WTC11 (cell line): Measurements from ENCODE around the gene MGAT4A. TPM values are rescaled to one million over a fixed set of nuclear protein-coding genes. Genes with fewer than 3 reads are reported as not detected.

Source experiments
- ATAC-seq: fragments of 200-7000 bp; cut with Tn5 transposase; 2 replicates; pipeline ENCODE4 v1.10.0; 2021; ENCODE audit warnings: mild to moderate bottlenecking, moderate library complexity
- CTCF ChIA-PET: fragments of 300-600 bp; sonication (Branson Sonifier 250); formaldehyde crosslinking; loops from one replicate; lab custom pipeline; 2021; ENCODE audit warnings: antibody characterized with exemption; lab: Charles Lee
- POLR2A ChIA-PET: fragments of 350-600 bp; sonication (Branson Sonifier 250); formaldehyde crosslinking; loops from one replicate; lab custom pipeline; 2021; ENCODE audit warnings: antibody characterized with exemption; lab: Charles Lee
- DNase-seq: peaks from one replicate; pipeline ENCODE4 v3.0.0; 2021; ENCODE audit warnings: low spot score
- H3K27ac Mint-ChIP-seq: 2 replicates; pipeline ENCODE4 v1.8.0; 2021; ENCODE audit warnings: mixed read lengths
- H3K27me3 Mint-ChIP-seq: 2 replicates; pipeline ENCODE4 v1.8.0; 2021; ENCODE audit warnings: low read depth, mild to moderate bottlenecking, moderate library complexity, mixed read lengths
- H3K36me3 Mint-ChIP-seq: 2 replicates; pipeline ENCODE4 v1.8.0; 2021; ENCODE audit warnings: mixed read lengths
- H3K4me1 Mint-ChIP-seq: 2 replicates; pipeline ENCODE4 v1.8.0; 2022; ENCODE audit warnings: mixed read lengths
- H3K4me3 Mint-ChIP-seq: 2 replicates; pipeline ENCODE4 v1.8.0; 2021; ENCODE audit warnings: mild to moderate bottlenecking, moderate library complexity, mixed read lengths
- H3K9me3 Mint-ChIP-seq: 2 replicates; pipeline ENCODE4 v1.8.0; 2021; ENCODE audit warnings: mixed read lengths
- E2F5 ChIP-seq: sonication (generic); formaldehyde crosslinking; IDR thresholded peaks from 2 replicates; pipeline ENCODE4 v1.8.1; 2022; ENCODE audit warnings: mild to moderate bottlenecking, moderate library complexity, missing genetic modification reagents
- FOXP1 ChIP-seq: sonication (generic); formaldehyde crosslinking; IDR thresholded peaks from 2 replicates; pipeline ENCODE4 v1.8.0; 2022; ENCODE audit warnings: missing genetic modification reagents, mild to moderate bottlenecking, moderate library complexity, borderline replicate concordance
- HMGA2 ChIP-seq: fragments of 250-450 bp; sonication (Bioruptor Pico); IDR thresholded peaks from 2 replicates; pipeline ENCODE4 v1.4.0; 2021; ENCODE audit warnings: mild to moderate bottlenecking, moderate library complexity
- MXD4 ChIP-seq: fragments of 250-450 bp; sonication (Bioruptor Pico); IDR thresholded peaks from 2 replicates; pipeline ENCODE4 v1.8.0; 2021; ENCODE audit warnings: mild to moderate bottlenecking, moderate library complexity, borderline replicate concordance
- NR2C2 ChIP-seq: sonication (generic); formaldehyde crosslinking; IDR thresholded peaks from 2 replicates; pipeline ENCODE4 v1.8.0; 2022; ENCODE audit warnings: mild to moderate bottlenecking, missing genetic modification reagents
- SMAD3 ChIP-seq: sonication (generic); formaldehyde crosslinking; IDR thresholded peaks from 2 replicates; pipeline ENCODE4 v1.8.0; 2022; ENCODE audit warnings: missing genetic modification reagents, mild to moderate bottlenecking, borderline replicate concordance
- TCF7 ChIP-seq: sonication (generic); formaldehyde crosslinking; IDR thresholded peaks from 2 replicates; pipeline ENCODE4 v1.8.0; 2022; ENCODE audit warnings: mild to moderate bottlenecking, low read depth, missing genetic modification reagents, moderate library complexity
- TP53 ChIP-seq: sonication (generic); formaldehyde crosslinking; IDR thresholded peaks from 2 replicates; pipeline ENCODE4 v1.8.1; 2023; ENCODE audit warnings: mild to moderate bottlenecking, missing genetic modification reagents
- ZNF317 ChIP-seq: sonication (generic); formaldehyde crosslinking; IDR thresholded peaks from 2 replicates; pipeline ENCODE4 v1.8.1; 2023; ENCODE audit warnings: low read depth, mild to moderate bottlenecking, moderate library complexity, missing genetic modification reagents, borderline replicate concordance
- ZNF416 ChIP-seq: fragments of 250-450 bp; sonication (Bioruptor Pico); IDR thresholded peaks from 2 replicates; pipeline ENCODE4 v1.9.0; 2021; ENCODE audit warnings: mild to moderate bottlenecking, inconsistent platforms
- ZNF512 ChIP-seq: sonication (generic); formaldehyde crosslinking; IDR thresholded peaks from 2 replicates; pipeline ENCODE4 v1.8.1; 2022; ENCODE audit warnings: missing genetic modification reagents, borderline replicate concordance
- ZNF671 ChIP-seq: fragments of 250-450 bp; sonication (Bioruptor Pico); IDR thresholded peaks from 2 replicates; pipeline ENCODE4 v1.8.0; 2021; ENCODE audit warnings: mild to moderate bottlenecking
- total RNA-seq: library from RNA; stranded (reverse); gene quantifications from 3 replicates; pipeline ENCODE4 v1.2.3, GENCODE V29; 2021
- TF ChIP-seq, protein P1 (sequence below): sonication (generic); formaldehyde crosslinking; IDR thresholded peaks from 2 replicates; pipeline ENCODE4 v1.8.0; 2022; ENCODE audit warnings: mild to moderate bottlenecking, missing genetic modification reagents
- TF ChIP-seq, protein P2 (sequence below): sonication (generic); formaldehyde crosslinking; IDR thresholded peaks from 2 replicates; pipeline ENCODE4 v1.8.1; 2022; ENCODE audit warnings: low read depth, missing genetic modification reagents, borderline replicate concordance
- TF ChIP-seq, protein P3 (sequence below): sonication (generic); formaldehyde crosslinking; IDR thresholded peaks from 2 replicates; pipeline ENCODE4 v1.8.1; 2023; ENCODE audit warnings: mild to moderate bottlenecking, missing genetic modification reagents, moderate library complexity
- TF ChIP-seq, protein P4 (sequence below): sonication (generic); formaldehyde crosslinking; IDR thresholded peaks from 2 replicates; pipeline ENCODE4 v1.8.1; 2022; ENCODE audit warnings: low read depth, mild to moderate bottlenecking, moderate library complexity, missing genetic modification reagents, borderline replicate concordance
- TF ChIP-seq, protein P5 (sequence below): sonication (generic); formaldehyde crosslinking; IDR thresholded peaks from 2 replicates; pipeline ENCODE4 v1.8.0; 2023; ENCODE audit warnings: missing genetic modification reagents, mild to moderate bottlenecking, borderline replicate concordance

The MGAT4A gene
- total RNA-seq, 1 experiment from 2014 or later, result 6.7 TPM

DNA sequence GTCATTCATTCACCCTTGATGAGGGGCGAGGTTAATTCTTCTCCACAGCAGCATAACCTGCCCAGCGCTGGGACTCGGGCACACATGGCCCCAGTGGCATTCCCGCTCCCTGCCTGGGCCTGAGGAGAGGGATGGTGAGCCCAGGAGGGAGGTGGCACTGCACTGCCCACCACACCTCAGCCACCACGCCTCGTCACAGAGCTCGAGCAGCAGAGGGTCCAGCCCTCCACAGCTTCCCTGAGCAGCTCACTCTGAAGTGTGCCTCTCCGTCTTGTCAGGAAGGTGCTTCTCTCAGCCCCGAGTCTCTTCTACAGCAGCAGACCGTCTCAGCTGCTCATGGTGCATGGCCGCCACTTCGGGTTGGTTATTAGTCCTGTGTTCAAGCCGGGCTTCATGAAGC, 157.5 kb downstream of the MGAT4A start:
- TF ChIP-seq ZNF416 (CRISPR knock-in tag) (no peak), NR2C2 (CRISPR knock-in tag) (no peak)
- TF ChIP-seq, protein P1, sequence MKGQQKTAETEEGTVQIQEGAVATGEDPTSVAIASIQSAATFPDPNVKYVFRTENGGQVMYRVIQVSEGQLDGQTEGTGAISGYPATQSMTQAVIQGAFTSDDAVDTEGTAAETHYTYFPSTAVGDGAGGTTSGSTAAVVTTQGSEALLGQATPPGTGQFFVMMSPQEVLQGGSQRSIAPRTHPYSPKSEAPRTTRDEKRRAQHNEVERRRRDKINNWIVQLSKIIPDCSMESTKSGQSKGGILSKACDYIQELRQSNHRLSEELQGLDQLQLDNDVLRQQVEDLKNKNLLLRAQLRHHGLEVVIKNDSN (CRISPR knock-in tag), result no peak
- TF ChIP-seq, protein P2, sequence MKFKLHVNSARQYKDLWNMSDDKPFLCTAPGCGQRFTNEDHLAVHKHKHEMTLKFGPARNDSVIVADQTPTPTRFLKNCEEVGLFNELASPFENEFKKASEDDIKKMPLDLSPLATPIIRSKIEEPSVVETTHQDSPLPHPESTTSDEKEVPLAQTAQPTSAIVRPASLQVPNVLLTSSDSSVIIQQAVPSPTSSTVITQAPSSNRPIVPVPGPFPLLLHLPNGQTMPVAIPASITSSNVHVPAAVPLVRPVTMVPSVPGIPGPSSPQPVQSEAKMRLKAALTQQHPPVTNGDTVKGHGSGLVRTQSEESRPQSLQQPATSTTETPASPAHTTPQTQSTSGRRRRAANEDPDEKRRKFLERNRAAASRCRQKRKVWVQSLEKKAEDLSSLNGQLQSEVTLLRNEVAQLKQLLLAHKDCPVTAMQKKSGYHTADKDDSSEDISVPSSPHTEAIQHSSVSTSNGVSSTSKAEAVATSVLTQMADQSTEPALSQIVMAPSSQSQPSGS (CRISPR knock-in tag), result no peak
- TF ChIP-seq, protein P3, sequence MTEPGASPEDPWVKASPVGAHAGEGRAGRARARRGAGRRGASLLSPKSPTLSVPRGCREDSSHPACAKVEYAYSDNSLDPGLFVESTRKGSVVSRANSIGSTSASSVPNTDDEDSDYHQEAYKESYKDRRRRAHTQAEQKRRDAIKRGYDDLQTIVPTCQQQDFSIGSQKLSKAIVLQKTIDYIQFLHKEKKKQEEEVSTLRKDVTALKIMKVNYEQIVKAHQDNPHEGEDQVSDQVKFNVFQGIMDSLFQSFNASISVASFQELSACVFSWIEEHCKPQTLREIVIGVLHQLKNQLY (CRISPR knock-in tag), result no peak
- no peak overlapping the region for H3K4me3 Mint-ChIP-seq
- ChIA-PET POLR2A (interaction anchor here (0.6 kb wide), 1 partner anchor 128 kb away, joined by 5 read pairs; no protein-coding TSS in a partner anchor), CTCF (no interaction called here)
- no peaks in the 10 kb centered on the region for H3K4me1 Mint-ChIP-seq
- H3K36me3 Mint-ChIP-seq, result peaks cover 28% of the 10 kb centered on the region
- no peak for ATAC-seq
- no peak for DNase-seq
- no peak overlapping the region for H3K27ac Mint-ChIP-seq
- no peaks in the 10 kb centered on the region for H3K9me3 Mint-ChIP-seq
- H3K27me3 Mint-ChIP-seq, result no peaks in the 10 kb centered on the region

DNA sequence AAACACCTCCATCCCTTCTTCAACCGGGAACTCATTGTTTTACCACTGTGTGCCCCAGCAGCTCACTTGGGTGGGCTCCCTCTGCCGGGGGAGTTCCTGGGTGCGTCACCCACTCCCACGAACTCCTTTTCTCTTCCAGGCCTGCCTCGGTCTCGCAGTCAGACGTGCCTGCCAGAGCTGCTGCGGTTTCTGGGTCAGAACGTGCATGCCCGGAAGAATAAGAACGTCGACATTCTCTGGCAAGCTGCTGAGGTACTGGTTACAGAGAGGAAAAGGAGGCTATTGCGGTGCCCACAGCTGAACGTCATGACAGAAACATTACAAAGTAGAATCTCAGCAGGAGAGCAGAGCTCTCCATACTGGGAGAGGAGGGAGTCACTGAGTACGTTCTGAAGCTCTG, 158.3 kb downstream of the MGAT4A start:
- no peak overlapping the region for H3K4me3 Mint-ChIP-seq
- no peak for TF ChIP-seq FOXP1 (CRISPR knock-in tag)
- TF ChIP-seq, protein P4, sequence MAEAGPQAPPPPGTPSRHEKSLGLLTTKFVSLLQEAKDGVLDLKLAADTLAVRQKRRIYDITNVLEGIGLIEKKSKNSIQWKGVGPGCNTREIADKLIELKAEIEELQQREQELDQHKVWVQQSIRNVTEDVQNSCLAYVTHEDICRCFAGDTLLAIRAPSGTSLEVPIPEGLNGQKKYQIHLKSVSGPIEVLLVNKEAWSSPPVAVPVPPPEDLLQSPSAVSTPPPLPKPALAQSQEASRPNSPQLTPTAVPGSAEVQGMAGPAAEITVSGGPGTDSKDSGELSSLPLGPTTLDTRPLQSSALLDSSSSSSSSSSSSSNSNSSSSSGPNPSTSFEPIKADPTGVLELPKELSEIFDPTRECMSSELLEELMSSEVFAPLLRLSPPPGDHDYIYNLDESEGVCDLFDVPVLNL (CRISPR knock-in tag), result no peak
- no peak for TF ChIP-seq MXD4 (CRISPR knock-in tag)
- TF ChIP-seq SMAD3 (CRISPR knock-in tag), result no peak
- TF ChIP-seq TP53 (CRISPR knock-in tag), result no peak
- no peak for TF ChIP-seq HMGA2 (CRISPR knock-in tag)
- no peak for TF ChIP-seq ZNF512 (CRISPR knock-in tag)
- TF ChIP-seq, protein P5, sequence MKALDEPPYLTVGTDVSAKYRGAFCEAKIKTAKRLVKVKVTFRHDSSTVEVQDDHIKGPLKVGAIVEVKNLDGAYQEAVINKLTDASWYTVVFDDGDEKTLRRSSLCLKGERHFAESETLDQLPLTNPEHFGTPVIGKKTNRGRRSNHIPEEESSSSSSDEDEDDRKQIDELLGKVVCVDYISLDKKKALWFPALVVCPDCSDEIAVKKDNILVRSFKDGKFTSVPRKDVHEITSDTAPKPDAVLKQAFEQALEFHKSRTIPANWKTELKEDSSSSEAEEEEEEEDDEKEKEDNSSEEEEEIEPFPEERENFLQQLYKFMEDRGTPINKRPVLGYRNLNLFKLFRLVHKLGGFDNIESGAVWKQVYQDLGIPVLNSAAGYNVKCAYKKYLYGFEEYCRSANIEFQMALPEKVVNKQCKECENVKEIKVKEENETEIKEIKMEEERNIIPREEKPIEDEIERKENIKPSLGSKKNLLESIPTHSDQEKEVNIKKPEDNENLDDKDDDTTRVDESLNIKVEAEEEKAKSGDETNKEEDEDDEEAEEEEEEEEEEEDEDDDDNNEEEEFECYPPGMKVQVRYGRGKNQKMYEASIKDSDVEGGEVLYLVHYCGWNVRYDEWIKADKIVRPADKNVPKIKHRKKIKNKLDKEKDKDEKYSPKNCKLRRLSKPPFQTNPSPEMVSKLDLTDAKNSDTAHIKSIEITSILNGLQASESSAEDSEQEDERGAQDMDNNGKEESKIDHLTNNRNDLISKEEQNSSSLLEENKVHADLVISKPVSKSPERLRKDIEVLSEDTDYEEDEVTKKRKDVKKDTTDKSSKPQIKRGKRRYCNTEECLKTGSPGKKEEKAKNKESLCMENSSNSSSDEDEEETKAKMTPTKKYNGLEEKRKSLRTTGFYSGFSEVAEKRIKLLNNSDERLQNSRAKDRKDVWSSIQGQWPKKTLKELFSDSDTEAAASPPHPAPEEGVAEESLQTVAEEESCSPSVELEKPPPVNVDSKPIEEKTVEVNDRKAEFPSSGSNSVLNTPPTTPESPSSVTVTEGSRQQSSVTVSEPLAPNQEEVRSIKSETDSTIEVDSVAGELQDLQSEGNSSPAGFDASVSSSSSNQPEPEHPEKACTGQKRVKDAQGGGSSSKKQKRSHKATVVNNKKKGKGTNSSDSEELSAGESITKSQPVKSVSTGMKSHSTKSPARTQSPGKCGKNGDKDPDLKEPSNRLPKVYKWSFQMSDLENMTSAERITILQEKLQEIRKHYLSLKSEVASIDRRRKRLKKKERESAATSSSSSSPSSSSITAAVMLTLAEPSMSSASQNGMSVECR (CRISPR knock-in tag), result no peak
- TF ChIP-seq, protein P1 (CRISPR knock-in tag), result no peak
- no peak for TF ChIP-seq TCF7
- TF ChIP-seq E2F5 (CRISPR knock-in tag), result no peak
- no peak for TF ChIP-seq ZNF317 (CRISPR knock-in tag)
- no peak for TF ChIP-seq ZNF671
- TF ChIP-seq, all 79 proteins: peak for 0
- Mint-ChIP-seq H3K27me3 (no peaks in the 10 kb centered on the region), H3K9me3 (no peaks in the 10 kb centered on the region), H3K4me1 (no peaks in the 10 kb centered on the region), H3K36me3 (peaks cover 29% of the 10 kb centered on the region), H3K27ac (no peak overlapping the region)
- ATAC-seq (no peak), DNase-seq (no peak)
- CTCF ChIA-PET, result no interaction called here
- POLR2A ChIA-PET, result interaction anchor here (0.6 kb wide), 1 partner anchor 128 kb away, joined by 5 read pairs; no protein-coding TSS in a partner anchor
